GM18499 (cell line): Measurements from ENCODE around the gene C16orf89.

Experiments used
- ATAC-seq: cut with Tn5 transposase; IDR thresholded peaks from one replicate; pipeline ENCODE4 v1.9.1; 2021; ENCODE audit warnings: moderate number of reproducible peaks; ENCODE audit not compliant: insufficient read depth, unreplicated experiment

Gene C16orf89

DNA sequence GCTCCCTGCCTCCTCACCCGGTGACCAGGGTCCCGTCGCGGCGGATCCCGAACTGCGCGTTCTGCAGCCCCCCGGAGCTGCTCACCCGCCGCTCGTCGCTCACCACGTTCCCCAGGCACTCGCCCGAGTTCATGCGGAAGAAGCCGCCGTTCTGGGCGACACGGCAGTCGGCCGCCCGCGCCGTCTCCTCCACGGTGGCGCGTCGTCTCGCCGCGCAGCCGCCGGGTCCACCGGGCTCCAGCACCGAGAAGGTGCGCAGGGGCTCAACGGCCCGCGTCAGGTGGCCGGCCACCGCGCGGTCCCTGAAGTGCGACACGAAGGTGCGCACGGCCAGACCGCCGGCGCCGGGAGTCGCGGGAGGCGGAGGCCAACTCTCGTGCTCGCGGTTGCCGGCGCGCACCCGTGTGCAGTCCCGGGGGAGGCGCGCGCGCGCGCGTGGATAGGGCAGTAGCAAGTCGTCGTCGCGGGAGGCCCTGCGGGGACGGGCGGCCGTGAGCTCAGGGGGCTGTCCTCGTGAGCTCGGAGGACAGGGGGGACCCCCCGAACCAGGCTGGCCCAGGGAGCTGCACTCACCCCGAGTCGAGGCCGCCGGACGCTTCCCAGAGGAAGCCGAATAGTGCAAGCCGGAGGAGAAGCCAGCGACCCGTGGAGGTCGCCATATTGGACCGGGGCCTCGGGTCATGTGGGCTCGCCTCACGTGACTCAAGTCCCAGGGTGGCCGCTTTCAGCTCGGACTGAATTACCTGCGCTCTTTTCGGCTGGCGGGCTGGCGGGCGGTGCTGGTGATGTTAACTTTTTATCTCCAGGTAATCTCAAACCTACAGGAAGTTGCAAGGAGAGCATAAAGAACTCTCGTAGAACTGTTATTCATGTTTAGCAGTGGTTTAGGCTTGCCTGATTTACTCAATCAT lies 32.2 kb downstream of the C16orf89 start, which contains the start of gene NAGPA:
Gene NAGPA, minus strand, starts transcription at position 680 of the 911 bp plus-strand sequence. Its CDS starts 21 bp downstream, at position 659.
- ATAC-seq, result no peak

DNA sequence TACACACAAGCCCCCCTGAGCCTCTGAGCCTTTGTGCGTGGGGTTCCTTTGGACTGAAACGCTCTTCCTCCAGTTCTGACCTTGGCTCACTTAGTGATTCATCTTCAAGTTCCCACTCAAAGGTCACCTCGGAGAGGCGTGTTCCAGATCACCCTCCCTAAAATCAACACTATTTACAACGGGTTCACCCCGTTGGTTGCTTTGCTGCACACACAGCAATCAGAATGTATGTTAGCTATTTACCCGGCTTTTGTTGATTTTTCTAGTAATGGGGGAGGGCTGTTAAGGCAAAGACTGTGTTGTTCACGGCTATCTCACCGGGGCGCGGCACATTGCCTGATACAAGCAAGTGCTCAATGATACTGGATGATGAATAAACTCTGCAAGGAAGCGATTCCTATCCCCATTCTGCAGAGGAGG lies 33.0 kb downstream of the C16orf89 start:
- no peak for ATAC-seq

DNA sequence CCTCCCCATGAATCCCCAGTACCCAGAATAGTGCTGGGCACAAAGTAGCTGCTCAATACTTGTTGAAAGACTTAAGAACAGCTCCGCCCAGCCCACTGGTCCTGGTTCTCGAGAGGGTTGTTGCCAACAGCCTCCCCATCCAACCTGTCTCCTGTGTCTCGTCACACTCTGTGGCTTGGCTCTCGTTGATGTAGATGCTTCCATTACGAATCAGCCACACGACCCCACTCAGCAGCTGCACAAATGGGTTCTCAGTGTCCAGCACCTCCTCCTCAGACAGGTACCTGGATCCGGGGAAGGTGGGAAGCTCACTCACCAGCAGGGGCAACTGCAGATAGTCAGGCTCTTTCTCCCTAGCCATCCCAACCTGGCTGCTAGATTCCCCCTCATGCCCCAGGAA lies 34.2 kb downstream of the C16orf89 start:
- no peak for ATAC-seq

DNA sequence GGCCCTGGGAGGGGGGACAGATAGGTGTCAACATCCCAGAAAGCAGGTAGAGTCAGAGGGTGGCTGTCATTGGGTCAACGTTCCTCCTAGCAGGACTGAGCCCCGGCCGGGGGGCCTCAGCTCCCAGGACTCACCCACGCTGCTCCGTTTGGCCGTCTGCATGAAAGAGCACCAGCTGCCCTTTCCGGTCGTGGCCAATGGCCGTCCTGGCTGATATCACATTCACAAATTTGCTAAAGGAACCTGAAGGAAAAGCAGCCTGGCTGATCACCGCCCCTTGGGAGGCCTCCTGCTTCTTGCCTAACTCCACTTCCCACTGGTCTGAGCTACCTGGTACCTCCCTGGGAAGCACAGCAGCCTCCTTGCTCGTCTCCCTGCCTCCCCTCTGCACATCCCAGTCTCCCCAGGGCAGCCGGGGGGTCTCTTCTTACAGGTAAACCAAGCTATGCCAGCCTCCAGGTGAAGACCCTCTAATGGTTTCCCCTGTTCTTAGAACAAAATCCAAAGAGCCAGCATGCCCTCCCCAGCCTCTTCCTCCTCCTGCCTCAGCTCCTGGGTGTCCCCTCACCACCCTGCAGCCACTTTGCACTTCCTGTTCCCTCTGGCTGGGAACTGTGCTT lies 35.4 kb downstream of the C16orf89 start:
- no peak for ATAC-seq

DNA sequence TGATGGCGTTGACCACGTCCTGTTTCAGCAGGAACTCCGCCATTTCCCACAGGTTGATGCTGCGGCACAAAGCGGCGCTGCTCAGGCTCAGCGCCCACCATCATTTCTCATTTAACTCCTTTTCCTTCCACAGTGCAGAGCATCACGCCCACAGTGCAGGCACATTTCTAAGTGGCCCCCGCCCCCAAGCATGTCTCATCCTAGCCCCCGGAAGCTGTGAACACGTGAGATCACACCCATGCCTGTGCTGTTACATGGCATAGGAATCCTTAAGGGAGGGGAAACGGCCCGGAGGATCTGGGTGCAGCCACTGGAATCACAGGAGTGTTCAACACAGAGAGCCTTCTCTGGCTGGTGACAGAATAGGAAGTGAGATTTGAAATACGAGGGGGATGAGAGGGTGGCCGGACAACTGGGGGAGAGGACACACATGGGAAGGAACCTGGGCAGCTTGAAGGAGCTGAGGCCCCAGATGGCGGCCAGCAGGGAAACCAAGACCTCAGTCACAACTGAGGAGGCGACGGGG lies 36.7 kb downstream of the C16orf89 start:
- no peak for ATAC-seq

DNA sequence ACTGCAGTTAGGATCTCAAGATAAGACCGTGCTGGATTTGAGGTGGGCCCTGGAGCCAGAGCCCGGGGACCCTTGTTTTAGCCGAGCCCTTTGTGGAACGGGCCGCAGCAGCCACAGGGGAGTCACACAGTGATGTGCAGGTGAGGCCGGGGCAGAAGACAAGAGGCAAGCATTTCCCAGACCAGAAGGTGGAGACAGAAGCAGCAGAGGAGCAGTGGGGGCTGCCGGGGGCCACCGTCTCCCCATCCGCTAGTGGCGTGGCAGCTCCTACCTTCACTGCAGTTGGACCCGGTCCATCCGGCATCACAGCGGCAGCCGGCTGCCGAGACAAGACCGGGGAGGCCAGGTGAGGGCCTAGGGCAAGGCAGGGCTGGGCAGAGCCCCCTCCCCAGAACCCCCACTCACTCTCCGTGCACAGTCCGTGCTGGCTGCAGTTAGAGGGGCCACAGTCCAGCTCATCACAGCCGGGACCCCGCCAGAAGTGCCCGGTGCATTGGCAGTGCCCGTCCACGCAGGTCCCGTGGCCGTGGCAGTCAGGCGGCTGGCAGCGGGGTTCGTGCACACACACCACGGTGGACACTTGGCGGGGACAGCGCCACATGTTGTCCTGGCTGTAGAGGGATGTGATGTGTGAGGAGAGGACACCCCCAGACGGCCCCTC lies 38.1 kb downstream of the C16orf89 start:
- no peak for ATAC-seq

DNA sequence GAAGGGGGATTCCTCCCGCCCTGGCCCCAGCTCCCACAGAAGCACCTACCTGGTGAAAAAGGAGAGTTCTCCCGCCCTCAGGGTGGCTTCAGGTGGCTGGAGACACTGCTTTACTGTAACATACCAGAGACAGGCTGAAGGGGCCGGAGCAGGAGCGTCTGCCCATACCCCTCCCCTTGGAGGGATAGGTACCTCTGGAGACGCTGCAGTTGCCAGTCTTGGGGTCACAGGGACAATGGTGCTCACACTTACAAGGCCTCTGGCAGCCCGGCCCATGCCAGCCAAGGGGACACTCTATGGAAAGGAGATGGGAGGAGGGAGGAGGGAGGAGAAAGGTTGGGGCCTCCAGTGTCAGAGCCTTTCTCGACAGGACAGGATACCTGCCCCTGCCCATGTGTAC lies 38.7 kb downstream of the C16orf89 start:
- ATAC-seq, result no peak

DNA sequence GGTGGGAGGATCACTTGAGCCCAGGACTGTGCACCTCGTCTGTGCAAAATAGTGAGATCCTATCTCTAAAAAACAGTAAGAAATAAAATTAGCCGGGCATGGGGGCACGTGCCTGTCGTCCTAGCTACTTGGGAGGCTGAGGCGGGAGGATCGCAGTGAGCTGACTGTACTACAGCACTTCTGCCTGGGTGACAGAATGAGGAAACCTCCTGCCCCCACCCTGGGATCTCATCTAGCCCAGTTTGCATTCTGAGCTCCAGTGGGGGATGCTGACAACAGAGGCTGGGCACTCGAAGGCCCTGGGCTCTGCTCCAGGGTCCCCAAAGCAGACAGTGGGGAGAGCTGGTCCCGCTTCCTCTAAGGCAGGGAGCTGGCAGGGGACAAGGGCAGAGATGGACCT lies 39.1 kb downstream of the C16orf89 start:
- no peak for ATAC-seq

DNA sequence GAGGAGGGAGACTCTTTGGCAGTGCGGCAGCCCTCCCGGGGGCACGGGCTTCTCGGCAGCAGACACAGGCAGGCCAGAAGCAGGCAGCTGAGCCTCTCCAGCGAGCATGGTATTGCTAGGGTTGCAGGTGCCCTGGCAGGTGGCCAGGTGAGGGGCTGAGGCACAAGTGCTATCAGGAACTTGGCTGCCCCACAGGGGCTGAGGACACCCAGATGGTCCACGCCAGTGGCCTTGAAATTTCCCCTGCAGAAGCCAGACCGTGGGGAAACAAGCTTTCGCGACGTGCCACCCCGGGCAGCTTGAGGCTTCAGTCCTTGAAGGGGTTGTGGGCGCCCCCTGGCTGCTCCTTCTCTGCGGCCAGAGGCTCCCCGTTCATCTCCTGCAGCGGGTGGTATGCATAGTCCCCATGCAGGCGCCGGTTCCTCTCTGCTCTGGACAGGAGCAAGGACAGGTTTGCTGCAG lies 40.6 kb downstream of the C16orf89 start:
- ATAC-seq, result no peak

DNA sequence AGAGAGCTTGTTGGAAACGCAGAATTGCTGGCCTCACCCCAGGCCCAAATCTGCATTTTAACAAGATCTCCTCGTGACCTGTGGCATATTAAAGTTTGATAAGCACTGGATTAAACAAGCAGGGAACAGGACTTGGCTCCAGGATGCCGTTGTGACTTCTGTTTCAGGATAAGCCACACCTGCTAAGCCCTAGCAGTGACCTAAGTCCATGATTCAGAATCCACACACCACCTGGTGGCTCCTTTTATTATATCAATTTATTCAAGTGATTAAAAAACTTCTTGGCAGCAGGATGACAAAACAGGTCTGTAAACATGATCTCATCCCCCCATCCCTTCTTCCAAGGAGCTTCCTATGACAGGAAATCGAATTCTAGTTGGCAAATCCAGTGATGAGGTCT lies 41.1 kb downstream of the C16orf89 start:
- no peak for ATAC-seq

DNA sequence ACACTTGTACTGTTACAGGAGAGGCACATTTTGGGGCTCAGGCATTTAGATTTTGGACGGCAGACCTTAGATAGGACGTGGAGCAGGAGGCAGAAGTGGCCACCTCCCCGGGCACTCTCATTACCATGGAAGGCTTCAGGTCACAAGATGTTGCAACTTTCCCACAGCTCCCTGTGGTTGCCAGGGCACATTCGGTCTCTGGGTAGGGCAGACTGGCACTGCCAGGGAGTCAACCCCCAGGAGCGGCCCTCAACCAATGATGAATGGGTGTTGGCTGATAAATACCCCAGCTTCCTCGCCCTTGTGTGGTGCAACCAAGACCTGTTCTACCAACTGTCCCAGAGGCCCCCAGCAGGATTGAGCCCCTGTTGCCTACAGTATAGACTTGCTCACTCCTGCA lies 43.2 kb downstream of the C16orf89 start:
- no peak for ATAC-seq

DNA sequence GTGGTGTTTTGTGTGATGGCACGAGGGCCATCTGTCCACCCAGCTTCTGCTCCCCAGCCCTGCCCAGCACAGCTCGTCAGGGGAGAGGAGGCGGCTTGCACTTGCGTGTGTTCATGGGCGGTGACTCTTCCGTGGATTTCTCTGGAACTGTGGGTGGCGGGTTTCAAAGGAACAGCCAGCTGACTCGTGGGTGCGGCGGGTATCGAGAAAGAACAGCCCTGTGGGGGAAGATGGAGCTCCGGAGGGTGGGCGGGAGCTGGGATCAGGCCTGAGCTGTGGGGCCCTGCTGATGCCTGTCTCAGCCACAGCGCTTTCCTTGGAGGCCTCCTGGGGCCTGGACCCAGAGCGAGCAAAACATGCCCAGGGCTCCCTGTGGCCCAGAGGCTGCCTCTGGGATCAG lies 45.2 kb downstream of the C16orf89 start:
- no peak for ATAC-seq

DNA sequence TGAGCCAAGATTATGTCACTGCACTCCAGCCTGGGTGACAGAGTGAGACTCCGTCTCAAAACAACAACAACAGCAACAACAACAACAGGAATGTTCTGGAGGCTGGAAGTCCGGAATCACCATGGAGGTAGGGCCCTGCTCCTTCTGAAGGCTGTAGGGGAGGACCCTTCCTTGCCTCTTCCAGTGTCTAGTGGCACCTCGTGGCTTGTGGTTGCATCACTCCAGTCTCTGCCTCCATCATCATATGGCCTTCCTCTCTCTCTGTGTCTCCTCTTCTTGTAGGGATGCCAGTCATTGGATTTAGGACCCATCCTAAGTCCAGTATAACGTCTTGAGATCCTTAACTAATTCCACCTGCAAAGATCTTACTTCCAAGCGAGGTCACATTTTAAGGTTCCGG lies 46.0 kb downstream of the C16orf89 start:
- ATAC-seq, result no peak

DNA sequence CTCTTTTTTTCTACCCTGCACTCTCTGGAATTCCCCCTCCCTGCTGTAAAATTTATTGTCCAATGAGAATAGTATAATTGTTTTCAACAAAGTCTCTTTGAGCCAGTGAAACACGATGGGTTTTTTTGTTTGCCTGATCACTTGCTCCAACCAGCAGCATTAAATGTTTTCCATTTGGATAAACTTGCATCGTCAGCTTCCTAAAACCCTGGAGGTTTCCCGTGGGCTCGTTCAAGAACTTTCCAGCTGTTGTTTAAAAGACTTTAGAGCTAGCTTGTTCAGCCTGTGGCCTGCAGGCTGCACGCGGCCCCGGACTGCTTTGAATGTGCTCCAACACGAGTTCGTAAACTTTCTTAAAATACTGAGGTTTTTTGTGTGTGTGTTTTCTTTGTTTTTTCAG lies 47.0 kb downstream of the C16orf89 start:
- ATAC-seq, result no peak

DNA sequence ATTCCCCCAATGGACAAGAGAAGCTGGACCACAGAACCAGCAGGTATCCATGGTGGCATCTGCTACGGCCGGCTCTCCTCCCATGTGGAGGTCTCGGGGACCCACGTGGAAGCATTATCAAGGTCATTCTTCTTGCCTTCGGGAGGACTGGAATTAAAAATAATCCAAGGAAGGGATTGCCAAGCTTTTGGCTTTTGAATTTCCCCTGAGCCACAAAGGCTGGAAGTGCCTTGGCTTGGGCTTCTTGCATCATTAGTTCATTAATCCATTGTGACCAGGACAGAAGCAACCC lies 48.1 kb downstream of the C16orf89 start:
- ATAC-seq, result no peak

DNA sequence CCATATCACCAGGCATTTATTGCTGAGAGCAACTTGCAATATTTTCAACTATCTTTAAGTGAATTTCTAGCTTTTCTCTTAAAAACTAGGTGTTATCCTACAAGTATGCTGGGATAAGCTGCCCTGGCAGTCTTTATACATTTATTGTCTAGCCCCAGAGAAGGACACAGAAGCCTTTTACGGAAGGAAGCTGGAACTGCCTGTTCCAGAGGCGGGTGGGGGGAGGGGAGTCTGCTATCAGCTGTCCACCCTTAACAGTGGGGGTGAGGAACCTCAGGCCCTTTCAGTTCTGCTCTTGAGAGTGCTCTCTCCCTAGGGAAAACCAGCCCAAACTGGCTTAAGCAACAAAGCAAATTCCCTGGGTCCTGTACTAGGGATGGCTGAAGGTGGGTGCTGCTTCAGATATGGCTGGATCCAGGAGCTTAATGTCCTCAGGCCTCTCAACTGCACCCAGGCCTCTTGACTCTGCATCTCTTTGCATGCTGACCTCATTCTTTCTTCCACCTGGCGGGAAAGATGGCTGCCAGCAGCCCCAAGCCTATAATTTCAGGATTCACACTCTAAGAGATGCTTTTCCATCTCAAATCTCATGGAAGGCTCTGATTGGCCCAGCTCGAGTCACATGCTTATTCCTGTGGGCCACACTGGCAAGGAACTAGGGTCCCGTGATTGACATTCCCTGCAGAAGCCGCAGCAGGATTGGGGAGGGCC lies 48.6 kb downstream of the C16orf89 start:
- no peak for ATAC-seq

DNA sequence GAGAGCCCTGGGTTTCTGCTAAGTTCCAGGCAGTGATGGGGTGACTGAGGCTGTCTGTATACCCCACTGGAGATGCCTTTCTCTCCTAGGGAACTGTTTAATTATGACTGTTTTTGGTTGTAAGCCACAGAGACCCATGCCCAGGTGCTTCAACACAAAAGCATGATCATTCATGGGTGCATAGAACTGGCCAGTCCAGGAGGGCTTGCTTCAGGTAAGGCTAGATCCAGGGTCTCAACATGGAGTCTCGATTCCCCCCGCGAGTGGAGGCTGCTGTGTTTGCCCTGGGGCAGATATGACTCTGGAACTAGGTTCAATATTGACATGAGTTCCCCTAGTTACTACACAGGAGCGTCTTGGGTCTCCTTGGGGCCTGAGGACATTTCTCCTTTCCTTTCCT lies 49.9 kb downstream of the C16orf89 start:
- ATAC-seq, result no peak

DNA sequence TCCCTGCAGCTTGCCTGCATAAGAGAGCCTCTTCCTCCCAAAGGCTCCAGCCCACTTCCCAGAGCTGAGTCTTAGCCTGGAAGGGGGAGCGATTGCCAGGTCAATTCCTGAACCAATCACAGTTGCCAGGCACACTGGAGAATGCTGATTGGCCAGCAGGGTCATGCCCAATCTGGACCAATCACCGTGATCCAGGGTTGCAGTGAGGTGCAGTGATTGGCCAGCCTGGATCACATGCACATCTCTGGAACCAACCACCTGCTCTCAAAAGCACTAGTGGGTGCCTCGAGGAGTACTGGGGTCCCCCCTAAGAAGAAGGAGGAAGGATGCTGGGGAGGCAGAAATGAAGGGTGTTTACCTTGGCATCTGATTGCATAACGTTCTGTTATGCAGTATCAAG lies 50.4 kb downstream of the C16orf89 start:
- no peak for ATAC-seq

DNA sequence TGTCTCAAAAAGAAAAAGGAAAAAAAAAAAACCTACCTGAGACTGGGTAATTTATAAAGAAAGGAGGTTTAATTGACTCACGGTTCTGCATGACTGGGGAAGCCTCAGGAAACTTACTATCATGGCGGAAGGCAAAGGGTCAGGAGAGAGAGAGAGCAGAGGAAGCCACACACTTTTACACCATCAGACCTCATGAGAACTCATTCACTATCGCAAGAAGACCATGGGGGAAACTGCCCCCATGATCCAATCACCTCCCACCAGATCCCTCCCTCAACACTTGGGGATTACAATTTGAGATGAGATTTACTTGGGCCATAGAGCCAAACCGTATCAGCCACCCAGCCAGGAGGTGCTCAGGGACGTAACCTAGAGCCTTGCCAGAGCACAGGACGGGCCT lies 52.9 kb downstream of the C16orf89 start:
- ATAC-seq, result no peak

DNA sequence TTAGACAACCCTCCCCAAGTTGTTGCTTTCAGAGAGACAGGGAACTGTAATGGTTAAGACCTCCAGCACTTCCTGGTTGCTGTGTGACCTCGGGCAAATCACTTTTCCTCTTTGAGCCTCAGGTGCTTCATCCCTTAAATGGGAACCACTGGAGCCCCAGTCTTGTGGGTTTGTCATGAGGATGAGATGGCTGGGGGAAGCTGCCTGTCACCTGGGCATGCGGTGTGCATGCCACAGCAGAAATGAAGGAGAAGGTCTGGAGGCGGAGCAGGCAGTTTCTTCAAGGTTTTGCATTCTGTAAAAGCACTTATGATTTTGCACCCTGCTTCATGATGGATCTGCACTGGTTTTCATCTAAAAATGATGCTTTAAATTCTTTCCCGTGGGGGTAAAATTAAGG lies 54.1 kb downstream of the C16orf89 start:
- no peak for ATAC-seq
